ENCODE data around the gene LAGE3. TPM values are rescaled to one million over a fixed set of nuclear protein-coding genes. Genes with fewer than 3 reads are reported as not detected.

Gene LAGE3
- total RNA-seq, 2 experiments from 2014 or later, result 49.6 to 51.0 TPM

Small RNA genes within 50 kb of the gene (microRNA-seq; reads per million reads assigned to microRNA genes)
- gene MIR6858, result not detected

Other genes starting within 250 kb of the LAGE3 start
- gene OPN1MW3, start 221.7 kb downstream of the LAGE3 start, total RNA-seq, result not detected
- gene TEX28, start 184.2 kb downstream of the LAGE3 start, total RNA-seq, result not detected
- 1 to 10 TPM; 1.3 to 1.5 TPM for gene TKTL1, start 183.5 kb downstream of the LAGE3 start, total RNA-seq
- gene FLNA, start 104.6 kb downstream of the LAGE3 start, total RNA-seq, result 1,000 to 10,000 TPM; 1,371 to 1,454 TPM
- 10 to 100 TPM; 65.9 to 66.0 TPM for gene EMD, start 100.0 kb downstream of the LAGE3 start, total RNA-seq
- 1,000 to 10,000 TPM; 2,758 to 2,862 TPM for gene RPL10, start 80.9 kb downstream of the LAGE3 start, total RNA-seq
- gene DNASE1L1, start 70.0 kb downstream of the LAGE3 start, total RNA-seq, result 10 to 100 TPM; 22.5 to 26.5 TPM
- 10 to 100 TPM; 76.5 to 77.4 TPM for gene TAFAZZIN, start 67.7 kb downstream of the LAGE3 start, total RNA-seq
- 10 to 100 TPM; 41.5 to 43.5 TPM for gene ATP6AP1, start 50.6 kb downstream of the LAGE3 start, total RNA-seq
- gene GDI1, start 42.1 kb downstream of the LAGE3 start, total RNA-seq, result 10 to 100 TPM; 92.7 to 95.5 TPM
- 10 to 100 TPM; 62.7 to 63.5 TPM for gene FAM50A, start 35.1 kb downstream of the LAGE3 start, total RNA-seq
- gene PLXNA3, start 21.0 kb downstream of the LAGE3 start, total RNA-seq, result 10 to 100 TPM; 48.9 to 53.6 TPM
- 10 to 100 TPM; 52.1 to 54.0 TPM for gene UBL4A, start 7.3 kb upstream of the LAGE3 start, total RNA-seq
- gene SLC10A3, start 11.3 kb upstream of the LAGE3 start, total RNA-seq, result 10 to 100 TPM; 29.1 to 30.8 TPM
- 10 to 100 TPM; 28.5 to 31.6 TPM for gene FAM3A, start 37.0 kb upstream of the LAGE3 start, total RNA-seq
- 100 to 1,000 TPM; 133 to 135 TPM for gene G6PD, start 67.6 kb upstream of the LAGE3 start, total RNA-seq
- 10 to 100 TPM; 51.1 to 56.0 TPM for gene IKBKG, start 68.3 kb upstream of the LAGE3 start, total RNA-seq
- gene CTAG1A, start 105.9 kb upstream of the LAGE3 start, total RNA-seq, result not detected
- gene CTAG1B, start 140.0 kb upstream of the LAGE3 start, total RNA-seq, result not detected
- not detected for gene CTAG2, start 174.3 kb upstream of the LAGE3 start, total RNA-seq

Data from activated CD8-positive, alpha-beta T cell treated with anti-CD3 and anti-CD28 coated beads, Interleukin-2, amount 10 ng/mL, durations not matched to agents 7 days and 5 days (primary cell).